ENCODE measurements around the gene MMP15.

MMP15 gene

DNA sequence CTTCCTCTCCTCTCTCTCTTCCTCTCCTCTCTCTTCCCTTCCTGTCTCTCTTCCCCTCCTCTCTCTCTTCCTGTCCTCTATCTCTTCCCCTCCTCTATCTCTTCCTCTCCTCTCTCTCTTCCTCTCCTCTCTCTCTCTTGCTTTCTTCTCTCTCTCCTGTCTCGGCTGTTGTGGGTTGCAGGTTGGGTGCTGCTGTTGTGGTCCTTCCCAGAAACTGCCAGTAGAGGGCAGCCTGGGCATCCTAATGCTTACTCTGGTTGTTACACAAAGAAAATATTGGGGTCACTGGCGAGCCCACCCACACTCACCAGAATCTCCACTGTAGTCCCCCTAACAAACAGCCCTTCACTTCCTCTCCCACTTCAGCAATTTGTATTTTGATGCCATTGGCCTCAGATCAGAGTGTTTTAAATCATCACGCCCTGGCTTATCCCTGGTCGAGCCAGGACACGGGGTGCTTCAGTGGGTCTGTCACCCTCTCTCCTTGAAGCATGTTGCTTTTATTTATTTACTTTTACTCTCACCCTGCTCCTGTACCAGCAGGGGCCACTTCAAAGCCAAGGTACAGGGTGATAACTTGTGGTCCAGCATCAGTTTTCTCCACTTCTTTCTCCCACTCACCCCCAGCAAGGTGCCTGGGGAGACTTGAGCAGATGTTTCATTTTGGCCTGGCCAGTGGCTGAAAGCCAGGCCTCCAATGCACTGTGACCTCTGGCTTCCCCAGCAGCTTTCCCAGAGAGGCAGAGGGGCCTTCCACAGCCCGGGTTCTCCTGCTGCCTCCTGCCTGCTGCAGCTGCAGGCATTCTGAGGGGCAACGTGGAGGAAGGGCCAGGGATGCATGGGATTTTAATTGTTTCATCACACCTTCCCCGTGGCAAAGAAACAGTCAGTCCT, 4.7 kb upstream of the MMP15 start:
- DNase-seq = no peak

- DNase-seq = no peak
Measured at GRCh38 chr16:58021661-58022551, 3.6 kb upstream of the MMP15 start.

DNA sequence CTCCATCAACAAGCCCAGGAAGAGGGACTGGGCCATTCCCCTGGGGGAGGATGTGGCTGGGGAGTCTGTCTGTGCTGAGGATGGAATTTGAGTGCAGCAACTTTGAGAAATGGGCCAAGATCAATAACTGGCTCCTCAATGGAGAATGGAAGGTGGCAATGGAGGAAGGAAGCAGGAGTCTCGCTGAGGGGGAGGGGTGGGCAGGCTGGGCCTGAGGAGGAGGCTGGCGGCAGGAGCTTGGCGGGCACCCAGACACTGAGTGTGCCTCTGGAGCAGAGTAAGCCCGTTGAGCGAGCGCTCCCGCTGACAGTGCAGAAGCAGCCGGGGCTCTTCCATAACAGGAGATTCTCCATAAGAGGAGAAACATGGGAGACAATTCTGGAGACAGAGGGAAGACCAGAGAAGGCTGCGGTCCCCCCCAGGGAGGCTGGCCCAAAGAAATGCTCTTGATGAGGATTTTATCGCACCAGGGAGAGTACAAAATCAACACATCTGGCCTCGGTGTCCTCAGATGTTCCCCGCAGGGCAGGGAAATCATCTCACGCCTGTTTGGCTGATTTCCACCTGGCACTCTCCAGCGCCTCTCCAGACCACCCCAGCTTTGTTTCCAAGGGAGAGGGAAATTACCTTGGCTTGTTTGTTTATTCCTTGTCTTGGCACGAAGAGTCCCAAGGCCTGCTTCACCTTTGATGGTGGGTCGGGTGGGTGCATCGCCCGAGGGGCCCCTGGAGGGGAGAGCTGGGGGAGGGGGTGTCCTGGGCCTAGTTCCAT, 2.8 kb upstream of the MMP15 start:
- DNase-seq = no peak

DNA sequence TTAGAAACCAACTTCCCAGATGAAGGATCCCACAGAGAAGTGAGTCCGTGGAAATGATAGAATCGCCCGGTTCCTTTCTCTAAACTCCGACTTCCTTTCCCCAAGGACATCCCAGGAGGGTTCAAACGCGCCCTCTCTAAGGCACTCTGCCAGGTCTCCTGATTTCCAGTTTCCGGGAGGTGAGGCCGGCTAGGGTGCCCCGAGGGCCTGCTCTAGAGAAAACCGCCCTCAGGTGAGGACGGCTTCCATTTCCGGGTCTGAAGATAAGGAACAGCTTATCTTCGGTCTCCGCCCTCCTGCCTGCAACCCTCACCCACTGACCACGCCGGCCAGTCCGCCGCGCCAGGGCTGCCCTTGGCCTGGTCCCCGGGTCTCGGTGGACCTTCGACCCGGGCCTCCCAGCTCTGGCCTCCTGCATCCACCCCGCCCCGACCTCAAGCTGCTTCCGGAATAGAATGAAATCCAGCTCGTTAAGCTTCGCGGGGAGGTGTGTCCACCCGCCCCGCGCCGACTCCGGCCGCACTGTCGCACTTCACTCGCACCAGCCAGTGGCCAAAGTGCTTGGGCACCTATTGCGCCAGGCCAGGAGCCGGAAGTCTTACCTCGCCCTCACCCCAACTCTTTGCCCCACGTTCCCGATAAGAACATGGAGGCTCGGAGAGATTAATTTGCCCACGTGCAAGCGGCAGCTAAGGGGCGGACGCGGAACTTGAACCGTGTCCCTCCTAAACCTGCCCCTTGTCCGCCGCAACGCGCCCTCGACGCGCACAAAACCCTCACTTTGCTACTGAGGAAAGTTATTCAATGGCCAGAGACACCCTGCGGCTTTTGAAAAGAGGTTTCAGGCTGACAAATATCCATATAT, 836 bp upstream of the MMP15 start:
- no peak for DNase-seq

DNA sequence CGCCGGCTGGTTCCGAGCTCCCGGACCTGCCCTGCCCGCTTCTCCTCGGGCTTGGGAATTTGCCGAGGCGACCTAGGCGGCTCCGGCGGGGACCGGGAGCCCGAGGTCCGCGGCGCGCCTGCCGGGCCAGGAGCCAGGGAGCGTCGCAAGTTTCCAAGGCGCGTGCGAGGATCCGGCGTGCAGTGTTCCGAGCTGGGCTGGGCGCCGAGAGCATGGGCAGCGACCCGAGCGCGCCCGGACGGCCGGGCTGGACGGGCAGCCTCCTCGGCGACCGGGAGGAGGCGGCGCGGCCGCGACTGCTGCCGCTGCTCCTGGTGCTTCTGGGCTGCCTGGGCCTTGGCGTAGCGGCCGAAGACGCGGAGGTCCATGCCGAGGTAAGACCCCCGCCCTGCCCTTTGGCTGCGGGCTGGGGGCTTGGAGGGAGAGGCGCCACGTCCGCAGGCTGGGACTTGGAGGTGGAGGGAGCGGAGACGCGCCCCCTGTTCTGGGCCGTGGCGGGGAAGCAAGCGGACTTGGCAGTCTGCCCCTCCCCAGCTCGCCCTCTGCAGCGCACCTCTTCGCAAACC, 668 bp downstream of the MMP15 start:
- DNase-seq = no peak

DNA sequence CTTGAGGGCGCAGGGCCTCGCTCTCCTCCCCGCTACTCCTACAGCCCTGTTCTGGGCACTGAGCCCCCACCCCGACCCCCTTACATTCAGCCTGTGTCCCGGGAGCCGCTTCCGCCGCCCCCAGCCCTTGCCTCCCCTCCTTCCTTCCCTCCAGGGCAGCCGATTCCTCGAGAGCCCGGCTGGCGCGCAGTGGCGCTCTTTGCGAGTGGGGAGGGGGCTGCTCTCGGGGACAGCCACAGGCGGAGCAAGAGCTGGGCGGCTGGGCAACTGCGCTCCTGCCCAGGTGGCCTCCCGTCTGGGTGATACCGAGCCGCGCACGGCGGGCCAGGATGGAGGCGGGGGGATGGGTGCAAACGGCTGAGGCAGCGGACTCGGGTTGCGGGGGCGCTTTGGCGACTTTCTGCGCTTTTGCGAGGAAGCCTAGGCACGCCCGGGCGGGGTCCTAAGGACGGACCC, 1.2 kb downstream of the MMP15 start:
- DNase-seq = no peak

GRCh38 chr16:58027161-58027915, 1.8 kb downstream of the MMP15 start:
- DNase-seq = peak in 1 of 2 experiments; percentile 31

GRCh38 chr16:58027916-58028455, 2.4 kb downstream of the MMP15 start:
- no peak for DNase-seq

- no peak for DNase-seq
Measured at GRCh38 chr16:58028541-58029070, 3.1 kb downstream of the MMP15 start.

- DNase-seq = no peak
Measured at GRCh38 chr16:58029410-58029809, 3.9 kb downstream of the MMP15 start.

GRCh38 chr16:58030136-58030840, 4.7 kb downstream of the MMP15 start:
- DNase-seq = no peak

DNA sequence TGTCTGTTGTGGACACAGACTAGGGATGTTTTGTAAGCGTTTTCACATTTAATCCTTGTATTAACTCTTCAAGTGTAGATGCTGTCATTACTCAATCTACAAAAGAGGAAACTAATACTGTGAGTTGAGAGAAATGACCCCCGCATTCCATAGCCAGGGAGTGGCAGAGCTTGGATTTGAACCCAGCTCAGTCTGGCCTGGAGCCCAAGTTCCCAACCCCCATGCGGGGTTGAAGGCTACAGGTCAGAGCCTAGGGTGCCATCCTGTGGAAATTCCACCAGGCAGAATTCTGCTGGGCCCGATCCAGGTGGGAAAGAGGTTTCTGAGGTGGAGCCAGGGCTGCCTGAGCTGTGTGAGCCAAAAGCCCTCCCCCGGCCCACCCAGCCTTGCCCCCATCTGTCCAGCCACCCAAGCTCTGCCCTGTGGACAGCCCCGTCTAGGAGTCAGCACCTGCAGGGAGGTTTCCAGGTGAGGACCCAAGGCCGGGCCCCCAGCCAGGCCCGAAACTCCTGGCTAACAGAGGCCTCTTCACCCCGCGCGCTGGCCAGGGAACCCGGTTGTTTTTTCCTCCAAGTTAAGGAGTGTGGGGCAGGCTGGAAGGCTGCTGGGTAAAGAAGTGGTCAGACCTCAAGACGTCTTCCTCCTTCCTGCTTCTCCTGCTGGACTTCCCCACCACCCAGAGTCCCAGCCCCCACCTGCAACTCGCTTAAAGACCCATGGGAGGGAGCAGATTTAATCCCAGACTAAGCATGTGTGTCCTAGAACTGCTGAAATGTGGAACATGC, 5.7 kb downstream of the MMP15 start:
- DNase-seq = no peak

- no peak for DNase-seq
Measured at GRCh38 chr16:58032710-58033293, 7.2 kb downstream of the MMP15 start.

DNA sequence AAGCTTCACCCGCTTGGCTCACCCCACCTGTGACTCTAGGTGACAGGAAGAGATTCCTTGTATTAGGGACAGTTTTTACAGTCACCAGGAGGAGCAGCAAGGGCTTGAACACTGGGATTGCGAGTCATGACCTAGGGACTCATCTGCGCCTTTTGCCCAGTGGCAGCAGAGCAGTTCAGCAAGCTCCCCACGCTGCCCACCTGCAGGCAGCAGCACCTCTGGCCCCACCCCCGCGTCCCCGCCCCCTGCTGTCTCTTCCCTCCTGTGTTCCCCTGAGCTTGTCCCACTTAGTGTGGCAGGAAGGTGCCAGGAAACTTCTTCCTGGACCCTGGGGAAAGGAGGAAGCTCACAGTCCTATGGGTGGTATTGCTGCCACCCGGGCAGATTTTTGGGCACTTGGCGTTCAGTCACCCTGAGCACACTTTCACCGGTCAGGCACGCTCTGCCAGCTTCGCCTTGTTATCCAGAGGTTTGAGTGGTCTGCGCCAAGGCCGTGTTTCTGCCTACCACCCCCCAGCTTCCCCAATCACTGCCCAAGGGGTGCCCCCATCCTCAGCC, 8.7 kb downstream of the MMP15 start:
- DNase-seq = no peak

GRCh38 chr16:58034774-58035173, 9.2 kb downstream of the MMP15 start:
- no peak for DNase-seq

DNA sequence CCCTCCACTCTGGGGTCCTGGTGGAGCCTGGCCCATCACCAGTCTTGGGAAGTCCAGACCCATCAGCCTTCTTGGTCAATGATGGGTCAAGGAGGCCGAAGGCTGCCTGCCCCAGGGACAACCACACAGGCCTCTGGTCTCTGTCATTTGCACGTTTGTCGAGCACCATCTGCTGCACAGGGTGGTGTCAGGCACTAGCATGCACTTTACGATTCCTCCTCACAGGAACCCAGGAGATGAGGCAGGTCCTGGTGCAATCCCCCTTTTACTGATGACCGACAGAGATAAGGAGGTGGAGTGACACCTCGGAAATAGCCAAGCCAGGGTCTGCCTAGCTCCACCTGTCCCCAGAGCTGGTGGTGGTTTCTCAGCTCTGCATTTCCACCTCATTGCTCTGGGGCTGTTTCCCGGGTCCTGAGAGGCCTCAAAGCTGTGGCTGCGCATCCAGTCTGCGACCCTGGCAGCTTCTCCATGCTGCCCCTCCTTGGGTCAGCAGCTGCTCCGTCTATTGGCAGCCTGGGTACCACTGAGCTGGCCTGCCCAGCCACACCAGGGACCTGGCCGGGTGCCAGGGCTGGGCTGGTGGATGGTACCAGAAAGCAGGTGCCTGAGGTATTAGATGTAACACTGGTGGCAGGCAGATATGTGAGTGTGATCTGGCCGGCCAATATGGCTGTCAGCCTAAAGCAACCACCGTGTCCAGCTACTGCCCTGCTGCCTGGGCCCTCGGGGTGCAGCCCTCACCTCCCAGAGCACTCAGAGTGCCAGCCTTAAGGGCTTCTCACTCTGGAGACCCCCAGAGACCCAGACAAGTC, 10.0 kb downstream of the MMP15 start:
- DNase-seq = no peak

DNA sequence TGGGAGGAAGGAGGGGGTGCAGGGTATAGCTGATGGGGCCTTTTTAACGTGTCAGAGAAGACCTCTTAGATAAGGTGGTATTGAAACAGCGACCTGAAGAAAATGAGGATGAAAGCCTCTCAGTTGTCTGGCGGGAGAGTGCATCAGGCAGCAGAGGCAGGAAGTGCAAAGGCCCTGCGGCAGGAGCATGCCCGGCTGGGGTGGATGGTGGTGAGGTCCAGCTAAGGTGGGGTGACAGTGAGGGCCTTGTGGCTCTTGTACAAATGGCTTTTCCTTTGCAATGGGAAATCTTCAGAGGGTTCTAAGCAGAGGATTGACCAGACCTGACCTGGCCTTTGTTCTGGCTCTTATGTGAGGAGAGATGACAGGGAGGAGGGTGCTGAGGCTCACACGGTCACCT, 11.4 kb downstream of the MMP15 start:
- DNase-seq = no peak

Data from NCI-H187 (cell line).